Renal pelvis (tissue), 4 donors: ENCODE measurements around the gene PPP1R12A. TPM values are rescaled to one million over a fixed set of nuclear protein-coding genes. Genes with fewer than 3 reads are reported as not detected.
"Not testable (repeated sequence)": the region's sequence is repeated elsewhere in the genome, so short reads cannot be mapped to it uniquely, and the experiment has no call there.

Experiments
- DNase-seq: peaks from one replicate; pipeline ENCODE4 v3.0.0-alpha.2; 2013
- polyA plus RNA-seq, 3 donors: library from polyadenylated mRNA; unstranded; fragments of 120-200 nt; gene quantifications; one replicate each; pipeline ENCODE4 v1.2.1, GENCODE V29; 2013; ENCODE audit not compliant: insufficient read length in 3 of 3

The PPP1R12A gene
- polyA plus RNA-seq, 3 donors, result 88.5 to 104 (median 96.3) TPM

DNA sequence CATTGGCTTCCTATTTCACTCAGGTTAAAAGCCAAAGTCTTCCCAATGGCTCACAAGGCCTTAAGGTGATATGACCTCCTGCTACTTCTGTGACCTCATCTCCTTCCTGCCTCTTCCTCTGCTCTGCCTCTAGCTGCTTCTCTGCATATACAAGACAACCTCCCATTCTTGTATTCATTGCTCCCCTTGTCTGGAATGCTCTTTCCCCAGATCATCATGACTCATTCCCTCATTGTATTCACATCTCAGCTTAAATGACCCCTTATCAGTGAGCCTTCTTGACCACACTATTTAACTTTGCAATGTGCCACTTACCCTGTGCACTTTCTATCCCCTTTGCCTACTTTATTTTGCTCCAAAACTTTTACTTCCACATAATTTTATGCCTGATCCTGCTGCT is 90.2 kb downstream of the PPP1R12A start:
- DNase-seq, result no peak

DNA sequence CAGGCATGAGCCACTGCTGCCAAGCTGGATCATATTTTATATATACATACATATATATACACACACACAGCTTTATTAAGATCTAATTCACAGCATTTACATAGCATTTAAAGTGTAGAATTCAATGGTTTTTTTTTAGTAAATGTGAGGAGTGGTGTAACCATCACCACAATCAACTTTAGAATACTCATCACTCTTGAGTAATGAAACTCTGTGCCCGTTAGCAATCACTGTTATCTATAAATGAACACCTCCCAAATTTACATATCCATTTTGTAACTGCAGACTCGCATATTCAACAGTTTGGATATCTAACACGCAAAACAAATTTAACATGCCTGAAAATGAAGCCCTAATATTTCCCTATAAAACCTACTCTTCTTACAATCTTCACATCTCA is 90.9 kb downstream of the PPP1R12A start:
- no peak for DNase-seq

DNA sequence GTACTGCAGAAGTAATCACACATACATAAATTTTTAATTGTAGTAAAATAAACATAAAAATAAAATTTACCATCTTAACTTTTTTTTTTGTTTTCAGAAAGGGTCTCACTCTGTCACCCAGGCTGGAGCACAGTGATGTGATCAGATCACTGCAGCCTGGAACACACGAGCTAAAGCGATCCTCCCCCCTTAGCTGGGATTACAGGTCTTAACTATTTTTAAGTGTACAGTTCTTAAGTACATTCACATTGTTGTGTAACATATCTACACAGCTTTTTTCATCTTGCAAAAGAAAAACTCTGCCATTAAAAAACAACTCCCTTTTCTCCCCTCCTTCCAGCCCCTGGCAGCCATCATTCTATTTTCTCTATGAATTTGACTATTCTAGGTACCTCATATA is 92.3 kb downstream of the PPP1R12A start:
- no peak for DNase-seq

DNA sequence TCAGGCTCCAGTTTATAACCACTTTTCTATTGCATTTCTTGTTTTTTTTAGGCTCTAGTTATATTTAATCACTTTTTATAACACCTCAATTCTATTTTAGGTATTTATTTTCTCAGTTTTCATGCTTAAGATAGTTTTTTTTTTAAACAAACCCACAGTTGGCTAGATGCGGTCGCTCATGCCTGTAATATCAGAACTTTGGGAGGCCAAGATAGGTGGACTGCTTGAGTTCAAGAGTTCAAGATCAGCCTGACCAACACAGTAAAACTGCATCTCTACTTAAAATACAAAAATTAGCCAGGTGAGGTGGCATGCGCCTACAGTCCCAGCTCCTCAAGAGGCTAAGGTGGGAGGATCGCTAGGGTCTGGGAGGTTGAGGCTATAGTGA is 93.0 kb downstream of the PPP1R12A start:
- no peak for DNase-seq

DNA sequence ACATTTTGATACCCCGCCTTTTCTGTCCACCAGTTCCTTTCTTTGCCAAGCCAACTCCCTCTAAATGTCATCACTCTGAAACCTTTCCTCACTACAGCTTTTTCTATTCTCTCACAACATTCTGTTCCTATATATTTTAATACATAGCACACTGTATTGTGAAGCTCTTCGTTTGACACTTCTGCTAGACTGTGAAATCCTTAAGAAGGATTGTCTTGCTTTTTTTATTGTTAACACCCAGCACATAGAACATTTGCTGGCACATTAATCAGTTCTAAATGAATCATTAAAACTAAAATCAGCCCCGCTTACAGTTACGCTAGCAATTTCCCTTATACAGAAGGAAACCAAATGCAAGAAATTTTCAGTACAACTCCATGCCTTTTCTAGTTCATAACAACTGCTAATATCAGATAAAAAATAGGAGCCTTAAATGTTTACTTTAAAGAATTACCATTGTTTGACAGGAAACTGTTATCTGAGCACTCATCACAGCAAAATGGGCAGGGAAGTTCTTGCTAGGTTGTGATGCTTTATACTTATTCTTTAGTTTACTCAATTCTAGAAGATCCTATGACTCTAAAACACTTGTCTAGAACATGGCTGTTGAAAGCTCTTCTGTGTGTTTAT is 93.5 kb downstream of the PPP1R12A start:
- no peak for DNase-seq

DNA sequence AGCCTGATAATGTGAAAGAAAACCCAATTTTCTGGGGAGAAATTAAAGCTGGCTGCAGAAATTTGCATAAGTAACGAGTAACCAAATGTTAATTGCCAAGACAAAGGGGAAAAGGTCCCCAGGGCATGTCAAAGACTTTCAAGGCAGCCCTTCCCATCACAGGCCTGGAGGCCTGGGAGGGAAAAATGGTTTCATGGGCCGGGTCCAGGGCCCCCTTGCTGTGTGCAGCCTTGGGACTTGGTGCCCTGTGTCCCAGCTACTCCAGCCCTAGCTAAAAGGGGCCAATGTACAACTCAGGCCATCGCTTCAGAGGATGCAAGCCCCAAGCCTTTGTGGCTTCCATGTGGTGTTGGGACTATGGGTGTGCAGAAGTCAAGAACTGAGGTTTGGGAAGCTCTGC is 96.5 kb downstream of the PPP1R12A start:
- DNase-seq, result no peak

DNA sequence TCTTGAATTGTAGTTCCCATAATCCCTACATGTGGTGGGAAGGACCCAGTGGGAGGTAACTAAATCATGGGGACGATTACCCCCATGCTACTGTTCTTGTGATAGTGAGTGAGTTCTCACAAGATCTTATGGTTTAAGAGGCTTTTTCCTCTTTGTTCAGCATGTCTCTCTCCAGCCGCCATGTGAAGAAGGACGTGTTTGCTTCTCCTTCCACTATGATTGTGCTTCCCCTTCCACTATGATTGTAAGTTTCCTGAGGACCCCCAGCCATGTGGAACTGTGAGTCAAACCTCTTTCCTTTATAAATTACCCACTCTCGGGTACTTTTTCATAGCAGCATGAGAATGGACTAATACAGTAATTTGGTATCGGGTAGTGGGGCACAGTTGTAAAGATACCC is 97.3 kb downstream of the PPP1R12A start:
- no peak for DNase-seq

DNA sequence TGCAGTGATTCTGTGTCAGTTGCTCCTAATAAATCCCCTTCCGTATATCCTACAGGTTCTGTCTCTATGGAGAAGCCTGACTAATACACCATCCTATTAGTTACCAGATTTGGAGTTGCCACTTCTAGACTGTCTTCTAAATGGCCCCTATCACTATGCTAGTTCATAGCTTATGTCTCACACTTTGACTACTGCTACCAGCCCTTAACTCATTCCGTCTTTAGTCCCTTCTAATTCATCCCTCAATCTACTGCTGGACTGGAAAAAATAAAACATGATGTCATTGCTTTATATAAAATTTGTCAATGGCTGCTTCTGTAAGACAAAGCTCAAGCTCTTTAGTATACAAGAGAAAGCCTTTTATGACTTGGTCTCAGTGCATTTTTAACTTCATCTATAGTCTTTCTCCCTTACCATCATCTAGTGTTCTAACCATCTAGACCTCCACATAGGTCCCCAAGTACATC is 99.5 kb downstream of the PPP1R12A start:
- no peak for DNase-seq

DNA sequence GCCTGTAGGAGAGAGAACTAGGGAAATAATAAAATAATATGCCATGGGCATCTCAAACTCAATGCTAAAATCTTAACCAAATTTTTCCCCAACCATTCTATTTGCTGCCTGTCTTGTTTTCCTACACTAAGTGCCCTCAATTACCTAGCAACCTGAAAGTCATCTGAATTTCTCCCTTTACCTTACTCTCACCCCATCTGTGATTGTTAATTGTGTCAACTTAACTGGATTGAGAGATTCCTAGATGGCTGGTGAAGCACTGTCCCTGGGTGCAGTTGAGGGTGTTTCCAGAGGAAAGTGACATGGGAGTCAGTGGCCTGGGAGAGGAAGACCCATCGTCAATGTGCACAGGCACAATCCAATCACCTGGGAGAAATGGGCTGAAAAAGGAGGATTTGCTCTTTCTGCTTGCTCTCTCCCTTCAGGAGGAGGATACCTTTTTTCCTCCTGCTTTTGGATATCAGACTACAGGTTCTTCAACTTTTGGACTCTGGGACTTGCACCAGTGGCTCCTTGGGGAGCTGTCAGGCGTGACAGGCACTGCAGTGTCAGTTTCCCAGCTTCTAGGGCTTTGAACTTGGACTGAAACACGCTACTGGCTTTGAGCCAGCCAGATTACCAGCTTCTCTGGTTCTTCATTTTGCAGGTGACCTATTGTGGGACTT is 100.1 kb downstream of the PPP1R12A start:
- peak; percentile 22 for DNase-seq

DNA sequence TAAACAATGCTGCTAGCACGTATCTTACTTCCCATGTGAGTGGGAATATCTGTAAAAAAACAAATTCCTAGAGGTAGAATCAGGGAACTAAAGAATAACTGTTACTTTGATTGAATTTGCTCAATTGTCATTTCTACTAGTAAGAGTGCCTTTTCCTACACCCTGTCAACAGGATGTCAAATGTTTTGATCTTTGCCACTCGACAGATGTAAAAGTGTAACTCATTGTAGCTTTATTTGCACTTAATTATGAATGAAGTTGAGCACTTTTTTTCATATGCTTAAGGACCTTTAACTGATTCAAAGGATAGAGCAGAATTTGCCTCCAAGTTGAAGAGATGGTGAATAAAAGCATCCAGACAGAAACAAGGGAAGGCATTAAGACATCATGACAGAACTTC is 104.5 kb downstream of the PPP1R12A start:
- DNase-seq, result no peak

DNA sequence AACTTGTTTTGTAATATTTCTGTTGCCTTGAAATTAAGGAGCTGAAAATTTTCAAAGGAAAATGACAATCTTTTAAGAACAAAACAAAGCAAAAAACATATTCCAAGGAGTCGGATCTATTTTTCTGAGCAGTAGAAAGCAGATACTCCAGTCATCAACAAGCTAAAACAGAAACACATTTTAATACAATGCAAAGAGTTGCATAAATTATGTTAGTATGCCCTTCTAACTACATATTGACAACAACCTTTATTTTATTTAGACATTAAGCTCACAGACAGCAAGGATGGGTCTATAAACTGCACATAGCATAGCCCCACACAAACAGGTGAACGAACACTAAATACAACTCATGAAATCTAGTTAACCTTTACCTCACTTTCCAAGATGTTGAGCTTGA is 106.0 kb downstream of the PPP1R12A start:
- DNase-seq, result no peak

DNA sequence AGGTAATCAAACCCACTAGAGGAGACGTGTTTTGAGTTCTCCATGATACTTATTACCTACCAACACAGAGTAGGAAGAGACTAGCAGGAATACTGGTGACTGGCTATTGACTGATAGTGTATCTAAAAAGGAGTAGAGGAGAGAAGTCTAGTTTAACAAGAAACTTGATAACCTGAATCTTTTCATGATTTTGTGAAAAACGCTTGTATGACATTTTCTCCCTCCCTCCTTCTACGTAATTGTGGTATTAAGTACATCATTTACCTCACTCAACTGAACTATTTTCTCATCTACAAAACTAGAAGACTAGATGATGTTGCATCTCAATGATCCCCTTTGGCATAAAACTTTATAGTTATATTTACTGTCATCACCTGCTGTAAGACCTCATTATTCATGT is 107.4 kb downstream of the PPP1R12A start:
- no peak for DNase-seq

DNA sequence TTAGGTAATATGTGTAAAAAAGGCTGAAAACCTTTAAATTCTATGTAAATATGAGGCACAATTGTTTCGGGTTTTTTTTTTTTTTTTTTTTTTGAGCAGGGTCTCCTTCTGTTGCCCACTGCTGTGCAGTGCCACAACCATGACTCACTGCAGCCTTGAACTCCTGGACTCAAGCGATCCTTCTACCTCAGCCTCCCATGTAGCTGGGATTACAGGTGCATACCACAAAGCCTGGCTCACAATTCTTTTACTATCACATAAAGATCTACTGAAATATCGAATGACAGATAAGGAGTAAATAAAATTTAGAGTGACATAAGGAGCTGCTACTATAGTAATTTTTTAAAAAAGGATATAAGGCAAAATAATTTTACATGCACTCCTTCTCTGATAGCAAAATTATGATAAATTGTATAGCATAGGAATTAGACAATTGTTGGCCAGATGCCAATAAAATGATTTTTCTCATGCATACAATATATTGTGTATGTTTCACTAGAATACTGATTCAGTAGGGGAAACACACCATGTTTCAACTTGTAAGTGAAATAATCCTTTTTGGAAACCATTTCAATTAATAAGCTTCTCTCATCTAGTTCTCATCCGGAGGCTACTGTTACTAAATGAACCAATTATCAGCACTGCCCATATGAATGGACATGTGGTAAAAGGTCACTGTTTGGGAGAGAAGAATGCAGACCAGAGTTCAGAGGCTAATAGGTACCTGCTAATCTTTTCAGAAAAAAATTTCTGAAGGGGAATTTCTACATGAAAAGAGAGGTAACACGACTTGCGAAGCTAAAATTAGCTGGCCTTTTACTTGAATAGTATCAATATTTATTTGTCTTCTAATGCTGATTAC is 108.4 kb downstream of the PPP1R12A start:
- DNase-seq, result no peak

DNA sequence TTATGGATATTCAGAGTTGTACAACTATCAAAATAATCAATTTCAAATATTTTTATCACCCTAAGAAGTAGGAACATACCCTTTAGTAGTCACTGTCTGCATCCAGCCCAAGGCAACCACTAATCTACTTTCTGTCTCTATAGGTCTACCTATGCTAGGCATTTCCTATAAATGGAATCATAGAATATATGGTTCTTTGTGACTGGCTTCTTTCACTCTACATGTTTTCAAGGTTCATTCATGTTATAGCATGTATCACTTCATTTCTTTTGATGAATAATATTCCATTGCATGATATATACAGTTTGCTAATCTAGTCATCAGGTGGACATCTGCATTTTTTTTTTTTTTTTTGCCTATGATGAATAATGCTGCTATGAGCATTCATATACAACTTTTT is 112.4 kb downstream of the PPP1R12A start:
- DNase-seq, result no peak

DNA sequence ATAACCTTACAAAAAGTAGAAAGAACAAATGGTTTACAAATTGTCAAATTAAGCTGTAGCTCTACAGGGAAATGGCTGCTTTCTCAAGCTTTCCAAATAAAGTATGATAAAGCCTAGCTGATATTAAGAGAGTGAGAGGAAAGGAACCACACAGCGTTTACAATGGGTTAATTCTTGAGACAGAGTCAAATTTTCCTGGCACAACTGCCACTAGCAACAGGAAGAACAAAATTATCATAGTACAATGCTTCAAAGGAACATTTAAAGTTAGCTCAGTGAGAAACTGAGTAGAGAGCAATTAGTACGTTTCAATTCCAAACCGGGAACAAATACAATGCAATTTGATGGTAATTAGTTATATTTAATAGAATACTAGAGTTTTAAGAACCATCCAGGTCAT is 116.0 kb downstream of the PPP1R12A start:
- DNase-seq, result no peak

DNA sequence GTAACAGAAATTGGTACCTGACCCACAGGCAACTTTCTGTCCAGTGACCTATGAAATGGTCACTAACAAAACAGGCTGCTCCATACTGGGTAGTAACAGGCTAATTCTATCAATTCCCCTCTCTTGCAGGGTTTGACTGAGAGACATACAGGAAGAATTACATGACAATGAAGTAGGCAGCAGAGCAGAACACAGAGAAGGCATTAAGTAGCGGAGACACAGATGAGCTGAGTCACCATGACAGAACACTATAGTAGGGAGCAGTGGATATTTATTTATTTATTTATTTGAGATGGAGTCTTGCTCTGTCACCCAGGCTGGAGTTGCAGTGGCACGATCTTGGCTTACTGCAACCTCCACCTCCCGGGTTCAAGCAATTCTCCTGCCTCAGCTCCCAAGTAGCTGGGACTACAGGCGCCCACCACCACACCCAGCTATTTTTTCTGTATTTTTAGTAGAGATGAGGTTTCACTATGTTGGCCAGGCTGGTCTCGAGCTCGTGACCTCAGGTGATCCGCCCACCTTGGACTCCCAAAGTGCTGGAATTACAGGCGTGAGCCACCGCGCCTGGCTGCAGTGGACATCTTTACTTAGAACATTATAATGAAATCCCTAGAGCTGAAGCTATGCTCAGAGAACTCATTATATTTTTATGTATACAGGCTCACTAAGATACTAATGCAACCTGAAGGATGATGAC is 150.4 kb downstream of the PPP1R12A start:
- DNase-seq, result not testable (repeated sequence)

DNA sequence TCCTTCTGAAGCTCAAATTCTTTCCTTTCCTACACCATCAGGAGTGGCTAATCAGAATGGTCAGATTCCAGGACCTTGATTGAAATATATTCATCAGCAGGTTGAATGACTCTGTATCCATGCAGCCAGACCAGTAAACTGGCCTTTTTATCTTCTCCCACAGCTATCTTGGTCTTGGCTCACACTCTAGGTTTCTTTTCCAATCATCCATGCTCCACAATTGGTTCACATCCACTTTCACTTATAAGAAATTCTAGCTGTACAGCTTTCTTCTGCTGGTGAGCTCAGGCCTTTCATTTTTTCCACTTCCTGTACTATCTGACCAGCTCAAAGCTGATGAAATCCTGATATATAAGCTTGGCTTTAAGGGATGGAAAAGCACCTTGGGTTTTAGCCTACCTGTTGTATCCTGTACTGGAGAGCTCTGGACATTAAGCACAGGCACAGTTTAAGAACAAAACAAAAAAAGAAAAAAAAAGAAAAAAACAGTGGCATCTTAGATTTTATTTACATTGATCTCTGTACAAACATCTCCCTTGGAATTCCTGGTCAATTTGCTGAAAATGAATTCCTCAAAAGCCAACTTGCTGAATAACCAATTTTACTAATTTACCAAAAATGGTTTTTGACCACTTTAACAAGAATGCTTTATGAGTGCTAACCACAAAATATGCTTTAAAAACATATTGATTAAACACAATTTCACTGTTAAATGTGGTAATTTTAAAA is 152.6 kb downstream of the PPP1R12A start:
- DNase-seq, result no peak

DNA sequence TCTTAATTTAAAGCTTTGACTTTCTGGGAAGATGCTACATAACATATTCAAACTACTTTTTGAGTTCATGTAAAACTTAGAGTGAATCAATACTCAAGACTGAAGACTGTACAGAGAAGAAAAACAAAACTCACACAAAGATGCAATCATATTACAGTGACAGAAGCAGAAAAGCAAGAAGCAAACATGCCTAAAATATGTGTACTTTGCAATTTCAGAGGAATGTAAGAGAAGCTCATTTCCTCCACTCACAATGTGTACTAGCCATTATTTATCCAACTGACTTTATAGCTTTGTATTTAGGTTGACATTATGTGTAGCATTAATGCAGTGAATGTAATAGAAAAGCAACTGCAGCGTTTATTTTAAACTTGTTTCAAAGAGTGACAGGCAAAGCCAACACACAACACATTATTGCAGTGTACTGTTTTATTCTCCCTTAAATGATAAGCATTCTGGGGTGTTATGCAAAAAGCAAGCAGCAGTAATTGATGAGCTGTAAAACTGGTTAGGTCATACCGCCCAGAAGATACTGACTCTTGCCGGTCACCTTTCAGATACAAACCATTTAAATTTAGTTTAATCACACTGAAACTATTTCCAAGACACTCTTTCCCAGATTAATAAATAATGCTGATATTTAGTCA is 156.0 kb downstream of the PPP1R12A start:
- DNase-seq, result no peak

DNA sequence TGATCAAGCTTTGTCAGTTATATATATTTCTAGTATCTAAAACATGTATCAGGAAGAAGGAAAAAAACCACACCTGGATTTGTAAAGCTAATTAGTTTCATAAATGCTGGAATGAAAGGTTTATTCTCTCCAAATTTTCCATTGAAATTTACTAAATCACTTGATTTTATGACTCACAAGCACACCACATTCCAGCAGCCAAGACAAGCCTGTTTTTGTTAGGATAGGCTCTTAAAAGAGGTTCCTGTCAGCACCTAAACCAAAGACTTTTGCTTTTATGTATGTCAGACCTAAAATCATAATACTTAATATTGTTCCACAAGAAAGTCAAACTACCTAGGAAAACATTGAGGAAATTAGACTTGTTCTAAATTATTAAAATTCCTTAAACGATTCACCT is 158.8 kb downstream of the PPP1R12A start:
- no peak for DNase-seq

DNA sequence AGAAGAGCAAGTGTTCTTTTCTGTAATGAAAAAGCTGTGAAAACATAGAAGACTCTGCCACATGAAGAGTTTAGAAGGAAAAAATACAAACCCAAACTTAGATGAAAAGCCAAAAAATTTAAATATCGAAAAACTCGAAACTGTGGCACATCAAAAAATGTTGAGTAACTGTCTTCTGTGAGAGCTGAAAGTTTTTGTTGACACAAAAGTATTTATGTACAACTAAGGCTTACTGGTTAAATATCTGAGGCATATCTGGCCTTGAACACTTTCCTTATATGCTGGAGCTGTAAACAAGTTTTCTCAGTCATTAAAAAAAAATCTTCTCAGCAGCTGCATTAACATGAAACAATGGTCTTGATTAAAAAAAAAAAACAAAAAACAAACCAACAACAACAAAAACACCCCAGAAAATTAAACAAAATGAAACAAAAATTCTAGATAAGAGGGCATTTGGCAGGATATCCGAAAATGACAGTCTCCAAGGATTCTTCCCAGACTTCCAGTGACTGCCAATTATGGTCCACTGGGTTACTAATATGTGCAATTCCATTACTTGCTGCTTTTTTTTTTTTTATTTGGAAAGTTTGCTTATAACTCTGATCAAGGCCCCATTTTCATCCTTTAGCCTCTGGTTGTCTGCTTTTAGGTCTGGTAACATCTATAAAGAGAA is 159.4 kb downstream of the PPP1R12A start:
- DNase-seq, result no peak

DNA sequence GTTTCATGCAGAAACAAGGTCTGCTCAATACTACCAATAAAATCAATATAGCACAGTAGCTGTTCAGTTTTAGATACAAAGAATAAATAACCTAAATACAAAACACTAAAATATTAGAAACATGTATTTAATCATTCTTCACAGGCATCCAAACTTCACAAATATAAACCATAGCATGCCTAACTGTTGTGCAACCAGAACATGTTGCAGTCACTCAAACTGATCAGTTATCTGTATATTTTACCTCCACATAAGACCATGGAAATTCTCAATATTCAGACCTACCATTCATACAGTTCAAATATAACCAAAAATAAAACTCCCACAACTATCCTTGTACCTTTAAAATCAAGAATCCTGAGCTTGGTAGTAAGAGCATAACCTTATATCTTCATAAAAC is 161.0 kb downstream of the PPP1R12A start:
- DNase-seq, result no peak
